ENCODE data around the gene MED27.
A peak's percentile ranks its signal among the peaks of the same experiment; 100 is the strongest.

The MED27 gene, protein sequence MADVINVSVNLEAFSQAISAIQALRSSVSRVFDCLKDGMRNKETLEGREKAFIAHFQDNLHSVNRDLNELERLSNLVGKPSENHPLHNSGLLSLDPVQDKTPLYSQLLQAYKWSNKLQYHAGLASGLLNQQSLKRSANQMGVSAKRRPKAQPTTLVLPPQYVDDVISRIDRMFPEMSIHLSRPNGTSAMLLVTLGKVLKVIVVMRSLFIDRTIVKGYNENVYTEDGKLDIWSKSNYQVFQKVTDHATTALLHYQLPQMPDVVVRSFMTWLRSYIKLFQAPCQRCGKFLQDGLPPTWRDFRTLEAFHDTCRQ

DNA sequence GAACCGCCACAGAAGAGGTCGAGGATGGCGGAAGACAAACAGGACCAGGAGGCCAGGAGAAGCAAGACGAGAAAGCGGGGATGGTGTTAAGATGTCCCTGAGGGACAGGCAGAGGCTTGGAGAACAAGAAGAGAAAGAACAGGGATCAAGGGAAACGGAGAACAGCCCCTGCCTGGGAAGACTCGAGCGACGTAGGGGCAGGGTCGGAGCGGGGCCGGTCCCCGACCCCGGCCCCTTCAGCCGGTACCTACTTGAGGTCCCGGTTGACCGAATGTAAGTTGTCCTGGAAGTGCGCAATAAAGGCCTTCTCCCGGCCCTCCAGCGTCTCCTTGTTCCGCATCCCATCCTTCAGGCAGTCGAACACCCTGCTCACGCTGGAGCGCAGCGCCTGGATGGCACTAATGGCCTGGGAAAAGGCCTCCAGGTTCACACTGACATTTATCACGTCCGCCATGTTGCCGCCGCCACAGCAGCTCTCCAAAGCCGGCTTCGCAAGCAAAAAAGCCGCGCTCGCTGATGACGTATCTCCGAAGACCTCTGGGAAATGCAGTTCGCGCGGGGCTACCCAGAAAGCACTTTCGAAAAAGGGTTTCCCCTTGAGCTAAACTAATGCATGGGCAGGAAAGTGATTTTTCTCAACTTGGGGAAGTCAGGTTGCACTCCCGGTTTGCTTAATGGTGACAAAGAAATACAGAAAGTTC lies at the start of gene MED27:
TSS of gene MED27 (minus strand) at position 477 of the 701 bp plus-strand sequence. CDS start at position 454, 23 bp downstream.
- DNase-seq (ENCODE audit: low spot score): peak; percentile 91

GRCh38 chr9:132127888-132128534 lies 48.3 kb upstream of the MED27 start:
- no peak for DNase-seq (ENCODE audit: low spot score)

DNA sequence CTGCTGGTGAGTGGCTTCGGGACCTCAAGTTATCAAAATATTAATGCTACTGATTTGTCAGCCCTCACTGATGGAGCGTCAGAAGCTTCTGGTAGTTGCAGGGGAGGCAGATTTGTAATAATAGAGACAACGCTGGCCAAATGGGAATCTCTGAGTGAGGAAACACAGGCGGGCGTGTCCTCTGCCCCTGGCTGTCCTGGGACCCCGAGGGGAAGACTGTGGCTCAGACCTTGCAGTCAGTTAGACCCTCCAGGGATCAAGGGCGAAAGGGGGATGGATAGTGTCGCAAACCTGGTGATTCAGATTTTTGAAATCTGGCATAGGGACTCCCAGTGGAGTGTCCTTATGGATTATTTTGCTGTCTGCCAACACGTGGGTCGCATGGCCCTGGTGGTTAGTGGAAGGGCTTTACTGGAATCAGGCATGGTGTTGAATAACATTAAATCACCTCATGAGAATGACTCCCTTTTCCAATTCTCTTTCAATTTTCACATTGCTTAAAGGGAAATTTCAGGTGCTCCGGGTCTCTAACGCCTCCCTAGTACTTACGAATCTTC lies 47.1 kb upstream of the MED27 start:
- DNase-seq (ENCODE audit: low spot score): no peak

- DNase-seq (ENCODE audit: low spot score): no peak
Observed at GRCh38 chr9:132125944-132126679, 46.4 kb upstream of the MED27 start.

DNA sequence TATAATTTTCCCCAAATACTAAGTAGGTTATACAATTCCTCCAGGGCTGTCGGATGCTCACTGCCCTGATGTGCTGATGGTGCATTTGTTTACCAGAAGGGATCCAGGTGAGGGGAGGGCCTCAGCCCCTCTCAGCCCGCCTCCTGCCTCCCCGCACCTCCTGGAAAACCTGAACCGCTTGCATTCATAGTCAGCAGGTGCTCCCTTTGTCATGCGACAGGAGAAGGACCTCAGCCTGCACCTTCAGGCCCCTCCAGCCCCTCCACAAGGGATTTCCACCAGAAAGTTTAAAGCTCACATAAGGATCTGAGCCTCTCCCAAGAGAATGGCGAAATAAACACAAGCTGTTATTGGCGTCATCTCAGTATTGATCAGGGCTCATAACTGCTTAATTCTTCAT lies 45.7 kb upstream of the MED27 start:
- DNase-seq (ENCODE audit: low spot score): no peak

DNA sequence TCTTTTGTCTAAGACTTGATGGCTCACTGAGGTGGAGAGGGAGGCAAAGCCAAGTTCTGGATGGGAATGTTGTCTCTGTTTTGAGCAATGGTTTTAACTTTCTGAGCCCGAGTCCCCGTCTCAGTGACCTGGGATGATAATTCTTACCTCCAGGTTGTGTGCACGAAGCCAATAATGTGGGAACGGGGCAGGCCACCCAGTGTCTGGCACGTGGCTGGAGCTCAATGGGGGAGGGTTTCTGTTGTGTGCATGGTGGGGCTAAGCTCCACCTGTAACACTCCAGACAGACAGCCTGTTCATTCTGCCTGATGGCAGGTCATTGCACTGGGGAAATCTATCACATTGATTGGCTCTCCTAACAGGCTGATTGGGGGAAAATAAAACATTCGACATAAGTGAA lies 45.1 kb upstream of the MED27 start:
- no peak for DNase-seq (ENCODE audit: low spot score)

GRCh38 chr9:132121021-132121420 lies 41.4 kb upstream of the MED27 start:
- no peak for DNase-seq (ENCODE audit: low spot score)

DNA sequence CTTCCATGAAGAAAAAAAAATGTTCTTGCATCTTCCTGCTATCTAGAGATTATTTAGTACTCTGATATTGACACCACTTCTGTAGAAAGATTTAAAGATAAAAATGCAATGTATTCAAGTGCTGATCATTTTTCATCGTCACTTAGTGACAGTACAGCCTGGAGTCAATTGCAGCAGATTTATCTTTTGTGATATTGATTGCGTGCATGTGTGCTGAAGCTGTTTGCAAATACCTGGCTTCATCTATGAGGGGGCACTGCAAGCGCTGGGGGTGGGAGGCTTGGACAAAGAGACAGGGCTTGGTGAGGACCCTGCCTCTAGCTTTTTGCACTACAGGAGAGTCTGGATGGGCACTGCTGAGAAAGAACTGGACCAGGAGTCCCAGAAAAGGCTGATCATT lies 38.0 kb upstream of the MED27 start:
- DNase-seq (ENCODE audit: low spot score): no peak

- no peak for DNase-seq (ENCODE audit: low spot score)
Observed at GRCh38 chr9:132116583-132116982, 36.9 kb upstream of the MED27 start.

DNA sequence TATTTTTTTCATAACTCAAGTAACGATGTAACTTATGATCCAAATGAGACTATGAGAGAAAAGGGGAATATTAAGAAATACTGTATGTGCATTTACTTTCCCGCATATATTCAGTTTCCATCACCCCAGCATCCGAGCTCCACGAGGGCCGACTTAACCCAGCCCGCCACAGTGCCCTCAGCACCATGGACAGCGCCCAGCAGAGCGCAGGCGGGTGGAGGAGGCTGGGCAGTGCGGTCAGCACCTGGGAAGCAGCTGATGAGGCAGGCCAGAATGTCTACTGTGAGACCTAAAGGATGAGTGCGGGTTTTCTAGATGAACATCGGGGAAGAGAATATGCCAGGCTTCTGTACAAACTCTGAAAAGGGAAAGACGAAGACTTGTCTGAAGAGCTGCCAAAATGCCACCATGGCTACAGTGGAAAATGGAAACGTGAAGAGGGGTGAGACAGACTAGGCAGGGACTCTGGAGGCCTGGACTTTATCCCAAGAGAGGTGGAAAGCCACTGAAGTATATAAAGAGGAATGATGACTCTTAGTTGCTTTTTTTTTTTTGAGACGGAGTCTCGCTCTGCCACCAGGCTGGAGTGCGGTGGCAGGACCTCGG lies 34.5 kb upstream of the MED27 start:
- no peak for DNase-seq (ENCODE audit: low spot score)

DNA sequence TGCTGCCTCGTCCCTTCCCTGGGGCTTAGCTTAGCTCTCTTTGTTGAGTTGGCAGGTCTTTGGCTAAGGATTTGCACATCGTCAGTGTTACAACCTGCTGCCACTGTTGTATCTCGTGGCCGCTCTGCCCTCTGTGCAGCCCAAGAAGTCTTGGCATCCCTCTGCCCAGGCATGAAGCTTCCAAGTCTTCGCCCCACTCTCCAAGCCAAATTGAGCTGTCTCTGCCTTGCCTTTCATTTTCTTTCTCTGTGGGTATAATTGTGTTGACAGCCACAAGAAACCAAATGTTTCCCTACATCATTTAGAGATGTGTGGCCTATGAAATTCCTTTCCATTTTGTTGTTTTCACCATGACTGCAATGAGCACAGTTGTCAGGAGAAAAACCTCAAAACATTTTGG lies 29.6 kb upstream of the MED27 start:
- DNase-seq (ENCODE audit: low spot score): no peak

DNA sequence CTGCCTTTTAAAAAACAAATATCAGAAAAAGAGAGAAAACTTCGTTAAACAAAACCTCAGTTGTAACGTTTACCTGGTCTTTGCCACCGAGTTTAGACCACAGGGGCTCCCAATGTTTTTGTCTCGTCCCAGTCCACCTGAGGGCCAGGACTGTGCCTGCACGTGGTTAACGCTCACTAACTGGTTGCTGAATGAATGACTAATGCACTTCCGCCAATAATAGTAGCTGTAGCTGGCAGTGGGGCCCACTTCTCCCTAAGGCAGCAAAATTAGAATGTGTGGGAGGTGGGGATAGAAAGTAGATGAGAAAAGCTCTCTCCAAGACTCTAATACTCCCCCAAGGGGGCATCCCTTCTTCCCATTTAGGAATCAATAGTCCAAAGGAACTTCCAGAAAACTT lies 29.1 kb upstream of the MED27 start:
- no peak for DNase-seq (ENCODE audit: low spot score)

DNA sequence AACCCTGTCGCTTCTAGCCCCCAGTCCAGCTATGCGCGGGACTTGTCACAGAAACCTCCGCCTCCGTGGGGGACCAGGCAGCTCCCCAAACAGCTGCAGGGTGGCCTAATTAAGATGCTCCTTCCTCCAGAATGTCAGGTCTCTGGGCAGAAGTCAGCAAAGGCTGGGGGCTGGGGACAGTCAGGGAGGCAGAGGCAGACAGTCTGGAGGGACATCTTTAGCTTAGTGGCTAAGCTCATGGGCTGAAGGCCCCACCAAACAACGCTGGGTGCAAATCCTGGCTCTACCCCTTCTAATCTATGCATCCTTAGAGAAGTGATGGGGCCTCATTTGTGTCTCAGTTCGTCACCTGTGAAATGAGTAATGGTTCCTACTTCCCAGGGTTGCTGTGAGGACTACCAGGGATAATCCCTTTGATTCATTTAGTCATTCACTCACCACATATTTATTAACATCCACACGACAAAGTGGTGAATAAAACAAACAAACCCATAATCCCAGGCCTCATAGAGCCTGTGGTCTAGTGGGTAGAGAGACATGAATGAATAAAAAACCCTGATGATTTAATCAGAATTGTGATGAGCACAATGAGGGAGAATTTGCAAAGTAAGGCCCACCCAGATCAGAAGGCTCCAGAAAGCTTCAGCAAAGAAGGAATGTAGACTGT lies 20.2 kb upstream of the MED27 start:
- DNase-seq (ENCODE audit: low spot score): no peak

GRCh38 chr9:132099167-132099566 lies 19.5 kb upstream of the MED27 start:
- DNase-seq (ENCODE audit: low spot score): no peak

- no peak for DNase-seq (ENCODE audit: low spot score)
Observed at GRCh38 chr9:132094314-132094791, 14.7 kb upstream of the MED27 start.

GRCh38 chr9:132090771-132091170 lies 11.1 kb upstream of the MED27 start:
- DNase-seq (ENCODE audit: low spot score): no peak

DNA sequence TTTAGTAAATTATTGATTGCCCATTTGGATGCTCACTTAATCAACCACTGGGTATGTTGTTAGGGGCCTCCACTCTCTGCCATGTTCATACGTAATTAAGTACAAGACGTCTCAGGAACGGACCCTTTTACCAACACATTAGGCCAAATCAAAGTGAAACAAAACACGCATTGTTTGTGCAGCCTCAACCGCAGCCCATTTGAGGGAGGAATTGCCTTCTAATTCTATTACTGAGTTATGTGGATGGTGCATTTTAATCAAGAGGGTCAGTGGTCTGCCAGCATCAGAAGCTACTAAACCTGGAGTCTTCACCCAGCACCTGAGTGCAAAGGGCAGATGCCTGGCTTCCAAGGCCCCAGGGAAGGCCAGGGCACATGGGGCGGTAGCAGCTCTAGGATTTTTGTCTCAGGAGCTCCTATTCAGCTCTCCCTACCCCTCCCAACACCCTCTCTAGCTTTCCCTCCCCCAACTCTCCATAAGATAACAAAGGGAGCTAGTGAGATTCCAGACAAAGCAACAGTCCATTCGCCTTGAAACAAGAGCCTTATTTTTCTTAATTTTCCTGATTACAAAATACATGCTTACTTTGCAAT lies 7.9 kb upstream of the MED27 start:
- no peak for DNase-seq (ENCODE audit: low spot score)

GRCh38 chr9:132082188-132082587 lies 2.5 kb upstream of the MED27 start:
- no peak for DNase-seq (ENCODE audit: low spot score)

- peak; percentile 39 for DNase-seq (ENCODE audit: low spot score)
Observed at GRCh38 chr9:132078699-132079356, 839 bp downstream of the MED27 start.
